ENCODE data around the gene NPIPB6.
"Not testable (repeated sequence)": the region's sequence is repeated elsewhere in the genome, so short reads cannot be mapped to it uniquely, and the experiment has no call there.

DNA sequence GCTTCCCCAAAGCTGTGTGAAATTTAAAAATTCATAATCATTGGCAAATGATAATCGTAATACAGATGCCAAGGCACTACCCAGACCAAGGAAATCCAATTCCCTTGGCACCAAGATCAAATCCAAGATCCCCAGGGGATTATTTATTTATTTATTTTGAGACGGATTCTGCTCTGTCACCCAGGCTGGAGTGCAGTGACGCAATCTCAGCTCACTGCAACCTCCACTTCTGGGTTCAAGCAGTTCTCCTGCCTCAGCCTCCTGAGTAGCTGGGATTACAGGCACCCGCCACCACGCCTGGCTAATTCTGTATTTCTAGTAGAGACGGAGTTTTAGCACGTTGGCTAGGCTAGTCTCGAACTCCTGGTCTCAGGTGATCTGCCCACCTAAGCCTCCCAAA is 27.6 kb downstream of the NPIPB6 start:
- TF ChIP-seq EP300, CTCF (IDR thresholded peaks at IDR 0.05): not testable (repeated sequence)
